ENCODE data around the gene FLG2.
"Not testable (repeated sequence)": the region's sequence is repeated elsewhere in the genome, so short reads cannot be mapped to it uniquely, and the experiment has no call there.

The FLG2 gene

GRCh38 chr1:152312169-152312568 lies 47.6 kb downstream of the FLG2 start:
- not testable (repeated sequence) for DNase-seq (ENCODE audit: low read depth in 2 of 2)

GRCh38 chr1:152309955-152310354 lies 49.9 kb downstream of the FLG2 start:
- no peak for DNase-seq (ENCODE audit: low read depth in 2 of 2)

DNA sequence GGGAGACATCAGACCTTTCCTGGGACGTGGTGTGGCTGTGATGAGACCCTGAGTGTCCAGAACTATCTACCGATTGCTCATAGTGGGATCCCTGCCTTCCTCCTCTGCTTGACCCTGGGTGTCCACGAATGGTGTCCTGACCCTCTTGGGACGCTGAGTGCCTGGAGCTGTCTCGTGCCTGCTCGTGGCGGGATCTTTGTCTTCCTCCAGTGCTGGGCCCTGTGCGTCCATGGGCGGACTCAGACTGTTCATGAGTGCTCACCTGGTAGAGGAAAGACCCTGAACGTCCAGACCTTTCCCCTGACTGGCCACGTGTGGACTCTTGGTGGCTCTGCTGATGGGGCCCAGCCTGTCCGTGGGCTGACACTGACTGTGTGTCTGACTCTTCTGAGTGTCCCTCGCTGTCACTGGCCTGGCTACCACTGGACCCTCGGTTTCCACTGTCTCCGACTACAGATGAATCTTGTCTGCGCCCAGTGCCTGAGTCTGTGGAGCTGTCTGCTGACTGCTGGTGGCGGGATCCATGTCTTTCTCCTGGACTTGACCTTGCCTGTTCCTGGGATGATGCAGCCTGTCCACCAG lies 50.4 kb downstream of the FLG2 start:
- not testable (repeated sequence) for DNase-seq (ENCODE audit: low read depth in 2 of 2)

- DNase-seq (ENCODE audit: low read depth in 2 of 2) = not testable (repeated sequence)
Observed at GRCh38 chr1:152308758-152309157, 51.0 kb downstream of the FLG2 start.

- DNase-seq (ENCODE audit: low read depth in 2 of 2) = not testable (repeated sequence)
Observed at GRCh38 chr1:152307970-152308369, 51.8 kb downstream of the FLG2 start.

DNA sequence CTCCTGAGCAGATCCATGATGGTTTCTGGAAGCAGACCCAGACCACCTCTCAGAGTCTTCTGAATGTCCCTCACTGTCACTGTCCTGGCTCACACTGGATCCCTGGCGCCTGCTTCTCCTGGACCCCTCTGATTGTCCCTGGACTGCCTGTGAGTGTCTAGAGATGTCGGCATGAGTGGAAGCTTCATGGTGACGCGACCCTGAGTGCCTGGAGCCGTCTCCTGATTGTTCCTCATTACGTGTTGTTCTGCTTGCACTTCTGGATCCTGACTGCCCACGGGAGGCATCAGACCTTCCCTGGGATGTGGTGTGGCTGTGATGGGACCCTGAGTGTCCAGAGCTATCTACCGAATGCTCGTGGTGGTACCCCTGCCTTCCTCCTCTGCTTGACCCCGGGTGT lies 53.7 kb downstream of the FLG2 start:
- not testable (repeated sequence) for DNase-seq (ENCODE audit: low read depth in 2 of 2)

DNA sequence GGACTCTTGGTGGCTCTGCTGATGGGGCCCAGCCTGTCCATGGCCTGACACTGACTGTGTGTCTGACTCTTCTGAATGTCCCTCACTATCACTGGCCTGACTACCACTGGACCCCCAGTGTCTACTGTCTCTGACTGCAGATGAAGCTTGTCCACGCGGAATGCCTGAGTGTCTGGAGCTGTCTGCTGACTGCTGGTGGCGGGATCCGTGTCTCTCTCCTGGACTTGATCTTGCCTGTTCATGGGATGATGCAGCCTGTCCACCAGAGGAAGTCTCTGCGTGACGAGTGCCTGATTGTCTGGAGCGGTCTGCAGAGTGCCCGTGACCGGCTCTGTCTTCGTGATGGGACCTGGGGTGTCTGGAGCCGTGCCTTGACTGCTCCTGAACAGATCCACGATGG lies 55.0 kb downstream of the FLG2 start:
- not testable (repeated sequence) for DNase-seq (ENCODE audit: low read depth in 2 of 2)

GRCh38 chr1:152303139-152303872 lies 56.5 kb downstream of the FLG2 start:
- DNase-seq (ENCODE audit: low read depth in 2 of 2) = not testable (repeated sequence)
